Posterior cingulate gyrus (tissue), 11 donors: Measurements from ENCODE around the gene LCE1F.

Experiments used
- DNase-seq, 10 donors: peaks; one replicate each; pipeline versions ENCODE4 v3.0.0 to v3.0.0-alpha.2; 2020 to 2021; ENCODE audit warnings: mixed read lengths in 3 of 10
- intact Hi-C: fragments of 100-400 bp; cut with DNase I; formaldehyde crosslinking; loops from one replicate; pipeline ENCODE4 v1.15.1; 2023

LCE1F gene

GRCh38 chr1:152774875-152775274, at the start of gene LCE1F:
LCE1F (plus strand) TSS chr1:152775140; CDS start chr1:152776372, 1,232 bp downstream.
- peak in 1 of 10 donors; percentile 41 for DNase-seq
- intact Hi-C loops, result loop anchor here (5.0 kb wide), 1 partner anchor 48 kb away; no protein-coding TSS in a partner anchor

DNA sequence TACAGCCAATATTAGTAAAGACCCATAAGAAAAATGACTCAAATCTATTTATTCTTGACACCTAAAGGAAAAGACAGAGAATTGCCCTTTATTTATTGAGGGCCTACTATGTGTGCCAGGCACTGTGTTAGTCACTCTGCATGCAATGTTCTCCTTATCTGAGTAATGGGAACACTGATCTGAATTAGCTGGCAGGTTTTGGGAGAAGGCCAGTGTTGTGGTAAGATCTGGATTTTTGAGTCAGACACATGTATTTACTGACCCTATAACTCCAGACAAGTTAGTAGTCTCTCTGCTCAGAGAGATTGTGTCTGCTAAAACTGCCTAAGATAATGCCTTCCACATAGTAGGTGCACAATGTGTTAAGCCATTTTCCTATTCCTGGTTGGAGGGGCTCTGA, 49.7 kb upstream of the LCE1F start:
- no peak for DNase-seq
- intact Hi-C loops, result loop anchor here (5.0 kb wide), 1 partner anchor 52 kb away; the partner anchor contains the start of gene LCE1F

- DNase-seq, result no peak
- intact Hi-C loops, result loop anchor here (5.0 kb wide), 1 partner anchor 48 kb away; the partner anchor contains the start of gene LCE1F
These were observed 46.0 kb upstream of the LCE1F start for GRCh38 chr1:152728986-152729385.

DNA sequence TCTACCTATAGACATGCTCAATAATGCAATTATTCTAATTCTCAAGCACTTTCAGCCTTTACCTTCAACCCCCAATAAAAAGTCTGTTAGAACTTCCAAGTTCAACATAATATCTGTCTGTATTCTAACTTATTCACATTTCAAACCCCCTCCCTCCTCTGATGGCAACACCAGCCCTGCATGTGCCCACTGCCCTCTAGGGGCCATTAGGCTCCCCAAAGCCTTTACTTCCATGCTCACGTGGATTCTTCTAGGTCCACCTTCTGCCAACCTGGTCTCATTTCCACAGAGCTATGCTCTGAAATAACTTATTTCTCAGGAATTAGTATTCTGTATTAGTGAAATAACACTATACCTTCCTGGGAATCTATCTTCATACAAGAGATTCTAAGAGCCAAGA, 39.3 kb upstream of the LCE1F start:
- DNase-seq, result no peak
- intact Hi-C loops, result no loop called here

DNA sequence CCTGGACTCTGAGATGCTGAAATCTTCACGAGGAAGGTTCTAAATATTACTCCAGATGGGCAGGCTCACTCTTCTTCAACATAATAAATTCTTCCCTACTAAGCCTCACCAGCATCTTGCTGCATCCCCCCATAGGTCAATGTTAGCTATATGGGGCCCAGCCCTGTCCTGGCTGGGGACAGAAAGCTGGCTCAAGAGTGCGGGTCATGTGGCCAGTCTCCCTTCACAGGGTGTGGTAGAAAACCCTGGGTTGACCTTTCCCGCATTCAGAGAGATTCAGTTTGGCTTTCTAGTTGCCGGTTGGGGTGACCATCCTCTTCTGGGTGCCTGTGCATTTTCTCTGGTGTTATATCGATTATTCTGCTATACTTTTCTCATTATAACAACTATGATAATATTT, 36.9 kb upstream of the LCE1F start:
- intact Hi-C loops, result no loop called here
- DNase-seq, result no peak

DNA sequence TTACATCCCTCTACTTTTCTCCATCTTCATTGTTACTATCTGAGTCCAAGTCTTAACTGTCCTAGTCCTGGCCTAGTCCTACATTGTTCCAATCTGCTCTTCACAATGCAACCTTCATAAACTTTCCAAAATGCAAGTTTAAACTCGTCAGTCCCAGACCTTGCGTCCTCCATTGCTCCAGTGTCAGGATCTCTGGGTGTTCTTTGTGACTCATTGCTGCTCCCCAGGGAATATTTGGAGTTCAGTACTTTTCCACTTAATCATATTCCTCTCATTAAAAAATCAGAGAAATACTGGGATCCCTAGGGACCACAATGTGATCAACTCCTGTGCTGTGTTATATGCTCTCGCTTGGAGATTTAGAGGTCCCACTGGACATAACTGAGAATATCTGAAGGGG, 35.1 kb upstream of the LCE1F start:
- intact Hi-C loops, result no loop called here
- DNase-seq, result no peak

GRCh38 chr1:152741656-152742055, 33.3 kb upstream of the LCE1F start:
- intact Hi-C loops, result no loop called here
- DNase-seq, result no peak

DNA sequence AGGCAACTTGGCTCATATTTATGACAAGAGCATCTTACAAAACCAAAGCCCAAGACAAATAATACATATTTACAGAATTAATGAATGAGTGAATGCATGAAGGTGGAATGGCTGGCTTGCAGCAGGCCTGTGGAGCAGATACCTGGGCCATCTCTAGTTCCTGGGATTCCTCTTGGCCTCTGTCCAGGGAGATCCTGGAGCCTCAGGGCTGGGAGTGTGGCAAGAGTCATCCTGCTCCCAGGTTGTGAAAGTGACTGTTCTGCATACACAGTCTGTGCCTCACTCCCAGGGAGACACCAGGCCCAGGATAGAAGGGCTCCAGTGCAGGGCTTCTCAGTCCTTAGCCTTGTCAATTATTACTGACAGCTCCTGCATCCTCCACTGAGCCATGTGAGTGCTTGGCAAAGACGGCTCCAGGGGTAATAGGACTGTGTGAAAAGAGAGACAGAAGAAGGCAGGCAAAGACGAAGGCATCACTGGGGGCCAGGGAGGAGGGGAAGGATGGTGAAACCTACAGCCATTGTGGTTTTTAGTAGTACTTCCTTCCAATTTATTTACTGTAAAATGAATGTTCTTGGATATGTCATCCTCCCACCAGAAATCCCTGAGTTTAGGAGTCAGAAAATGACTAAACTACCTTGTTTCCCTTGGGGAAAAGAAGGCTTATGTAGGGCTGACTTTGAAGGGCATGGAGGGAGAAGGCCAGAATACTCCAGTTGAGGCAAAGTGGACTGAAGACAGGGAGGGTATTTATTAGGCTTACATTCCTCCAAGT, 31.4 kb upstream of the LCE1F start:
- DNase-seq, result no peak
- intact Hi-C loops, result no loop called here

DNA sequence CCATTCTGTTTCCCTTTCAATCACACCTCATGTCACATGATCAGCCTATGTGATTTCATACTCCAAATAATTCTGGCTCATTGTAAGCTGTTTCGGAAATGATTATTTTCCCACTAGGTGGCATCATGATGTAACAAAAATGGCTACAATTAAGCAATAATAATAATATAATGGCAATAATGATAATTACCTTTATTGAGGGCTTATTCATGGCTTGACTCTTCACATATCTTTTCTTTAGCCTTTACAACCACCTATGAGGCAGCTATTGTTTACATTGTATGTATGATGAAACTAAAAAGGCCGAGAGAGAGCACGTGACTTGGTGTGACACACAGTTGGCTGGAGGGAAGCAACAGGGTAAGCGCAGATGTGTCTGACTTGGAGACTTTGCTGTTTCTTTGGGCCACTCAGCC, 29.6 kb upstream of the LCE1F start:
- no peak for DNase-seq
- intact Hi-C loops, result no loop called here

- intact Hi-C loops, result no loop called here
- DNase-seq, result no peak
These were observed 29.0 kb upstream of the LCE1F start for GRCh38 chr1:152745765-152746444.

GRCh38 chr1:152747831-152748230, 27.1 kb upstream of the LCE1F start:
- intact Hi-C loops, result no loop called here

GRCh38 chr1:152752225-152752624, 22.7 kb upstream of the LCE1F start:
- intact Hi-C loops, result no loop called here
- no peak for DNase-seq

More at GRCh38 chr1:152747831-152748230, 27.1 kb upstream of the LCE1F start:
- DNase-seq, result no peak

DNA sequence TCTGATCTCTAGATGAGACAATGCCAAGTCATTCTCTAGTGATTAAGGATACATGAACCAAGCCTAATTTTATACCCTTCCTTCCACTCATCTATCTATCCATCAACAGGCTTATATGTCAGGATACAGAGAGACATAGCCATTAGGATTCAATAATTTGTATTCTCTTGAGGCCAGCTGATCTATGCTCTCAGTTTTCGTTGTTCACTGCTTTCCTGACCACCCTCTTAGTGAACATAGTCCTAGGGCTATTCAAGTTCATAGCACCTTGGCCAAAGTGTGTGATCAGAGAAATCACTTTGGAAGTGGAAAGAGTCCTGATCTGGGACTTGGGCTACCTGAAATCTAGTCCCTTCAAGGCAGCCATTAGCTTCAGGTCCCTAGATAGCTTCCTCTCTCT, 21.4 kb upstream of the LCE1F start:
- DNase-seq, result no peak
- intact Hi-C loops, result no loop called here

- intact Hi-C loops, result no loop called here
- DNase-seq, result no peak
These were observed 18.1 kb upstream of the LCE1F start for GRCh38 chr1:152756872-152757271.

DNA sequence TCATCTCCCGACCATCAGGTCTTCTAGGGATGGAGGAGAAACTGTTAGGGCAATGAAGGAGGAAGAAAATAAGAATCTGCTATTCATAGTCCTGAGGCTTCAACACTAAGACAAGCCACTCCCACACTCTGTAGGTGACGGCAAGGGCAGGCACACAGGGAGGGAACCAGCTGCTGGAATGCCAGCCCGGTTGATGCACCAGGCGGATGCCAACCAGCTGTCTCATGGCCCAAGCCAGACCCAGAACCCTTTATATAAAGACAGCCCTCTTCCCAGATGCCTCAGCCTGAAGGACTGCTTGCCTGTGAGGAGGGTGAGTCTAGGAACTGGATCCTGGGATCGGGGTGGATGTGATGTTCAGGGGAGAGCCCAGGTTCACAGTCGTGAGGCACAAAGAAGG, 17.2 kb upstream of the LCE1F start, which contains the start of gene KPRP:
TSS of gene KPRP (plus strand) at position 279 of the 400 bp plus-strand sequence. CDS start 1,564 bp downstream, outside the sequence.
- intact Hi-C loops, result no loop called here
- DNase-seq, result peak in 1 of 10 donors; percentile 48

GRCh38 chr1:152758636-152759035, 16.3 kb upstream of the LCE1F start:
- intact Hi-C loops, result no loop called here
- no peak for DNase-seq

DNA sequence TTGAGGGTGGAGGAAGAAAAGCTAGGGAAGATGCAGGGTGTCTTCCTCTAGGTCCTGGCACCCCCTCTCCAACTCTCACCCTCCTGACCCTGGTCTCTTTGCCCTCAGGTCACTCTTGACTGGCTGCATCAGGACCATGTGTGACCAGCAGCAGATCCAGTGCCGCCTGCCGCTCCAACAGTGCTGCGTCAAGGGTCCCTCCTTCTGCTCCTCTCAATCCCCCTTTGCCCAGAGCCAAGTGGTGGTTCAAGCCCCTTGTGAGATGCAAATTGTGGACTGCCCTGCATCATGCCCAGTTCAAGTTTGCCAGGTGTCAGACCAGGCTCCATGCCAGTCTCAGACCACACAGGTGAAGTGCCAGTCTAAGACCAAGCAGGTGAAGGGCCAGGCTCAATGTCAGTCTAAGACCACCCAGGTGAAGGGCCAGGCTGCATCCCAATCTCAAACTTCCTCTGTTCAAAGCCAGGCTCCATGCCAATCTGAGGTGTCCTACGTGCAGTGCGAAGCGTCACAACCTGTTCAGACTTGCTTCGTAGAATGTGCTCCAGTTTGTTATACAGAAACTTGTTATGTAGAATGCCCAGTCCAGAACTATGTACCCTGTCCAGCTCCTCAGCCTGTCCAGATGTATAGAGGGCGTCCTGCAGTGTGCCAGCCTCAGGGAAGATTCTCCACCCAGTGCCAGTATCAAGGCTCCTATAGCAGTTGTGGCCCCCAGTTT, 15.3 kb upstream of the LCE1F start:
- DNase-seq, result peak in 1 of 10 donors; percentile 66
- intact Hi-C loops, result no loop called here

DNA sequence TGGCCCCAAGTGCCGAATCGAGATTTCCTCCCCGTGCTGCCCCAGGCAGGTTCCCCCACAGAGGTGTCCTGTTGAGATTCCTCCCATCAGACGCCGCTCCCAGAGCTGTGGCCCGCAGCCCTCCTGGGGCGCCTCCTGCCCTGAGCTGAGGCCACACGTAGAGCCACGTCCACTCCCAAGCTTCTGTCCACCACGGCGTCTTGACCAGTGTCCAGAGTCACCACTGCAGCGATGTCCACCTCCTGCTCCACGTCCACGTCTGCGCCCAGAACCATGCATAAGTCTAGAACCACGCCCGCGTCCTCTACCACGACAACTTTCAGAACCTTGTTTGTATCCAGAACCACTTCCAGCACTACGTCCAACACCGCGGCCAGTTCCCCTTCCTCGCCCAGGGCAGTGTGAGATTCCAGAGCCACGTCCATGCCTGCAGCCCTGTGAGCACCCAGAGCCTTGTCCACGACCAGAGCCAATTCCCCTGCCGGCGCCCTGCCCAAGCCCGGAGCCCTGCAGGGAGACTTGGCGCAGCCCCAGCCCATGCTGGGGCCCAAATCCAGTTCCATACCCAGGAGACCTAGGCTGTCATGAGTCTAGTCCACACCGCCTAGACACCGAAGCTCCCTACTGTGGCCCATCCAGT, 14.3 kb upstream of the LCE1F start:
- intact Hi-C loops, result no loop called here
- DNase-seq, result peak in 1 of 10 donors; percentile 85

DNA sequence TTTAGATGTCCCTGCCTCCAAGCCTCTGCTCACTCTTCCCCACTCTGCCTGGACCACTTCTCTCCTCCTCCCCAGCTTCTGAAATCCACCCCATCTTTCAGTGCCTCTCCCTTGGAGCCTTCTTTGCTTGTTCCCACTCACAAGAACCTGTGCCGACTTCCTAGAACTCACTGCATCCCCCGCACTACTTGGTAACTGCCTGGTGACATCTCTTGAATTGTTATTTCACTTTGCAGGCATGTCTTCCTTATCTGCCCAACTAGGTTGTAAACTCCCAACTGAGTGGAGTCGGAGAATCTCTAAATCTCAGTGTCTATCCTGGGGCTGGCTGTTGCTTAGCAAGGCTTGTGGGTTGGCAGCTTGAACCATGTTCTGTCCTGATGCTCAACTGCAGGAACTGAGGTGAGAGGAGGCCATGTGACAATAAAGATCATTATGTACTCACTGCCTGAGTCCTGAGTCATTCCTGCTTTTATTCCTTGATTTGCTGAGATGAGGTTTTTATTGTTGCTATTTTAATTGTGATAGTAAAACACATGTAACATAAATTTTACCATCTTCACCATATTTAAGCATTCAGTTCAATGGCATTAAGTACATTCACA, 13.2 kb upstream of the LCE1F start:
- intact Hi-C loops, result no loop called here

More for the DNA sequence above, 13.2 kb upstream of the LCE1F start:
- peak in 1 of 10 donors; percentile 65 for DNase-seq
